H1 (cell line): Measurements from ENCODE around the gene SNRPB2. TPM values are rescaled to one million over a fixed set of nuclear protein-coding genes. Genes with fewer than 3 reads are reported as not detected.

Experiments used
- CTCF ChIA-PET: fragments of 300-600 bp; sonication (Branson Sonifier 250); formaldehyde crosslinking; loops from one replicate; lab custom pipeline; 2021; ENCODE audit not compliant: partially characterized antibody; lab: Charles Lee
- POLR2A ChIA-PET: fragments of 300-600 bp; sonication (Branson Sonifier 250); formaldehyde crosslinking; loops from one replicate; lab custom pipeline; 2021; ENCODE audit warnings: inconsistent platforms; ENCODE audit not compliant: partially characterized antibody; lab: Charles Lee
- DNase-seq, 2 experiments: peaks; one replicate each; pipeline versions ENCODE4 v3.0.0 to v3.0.0-alpha.2; 2010 to 2022; ENCODE audit warnings: low spot score in 2 of 2, low read depth in 1 of 2, mixed read lengths in 1 of 2
- FAIRE-seq: peaks from 2 replicates; lab custom pipeline; 2011; peaks lifted over from hg19 to GRCh38; lab: Jason Lieb, UNC
- H2AFZ ChIP-seq: 2 replicates; pipeline ENCODE4 v1.8.1; 2012; ENCODE audit warnings: low read length, inconsistent platforms
- H2AK5ac ChIP-seq: 2 replicates; pipeline ENCODE4 v1.6.1; 2013; ENCODE audit warnings: low read depth, low read length
- H2BK120ac ChIP-seq: replicated peaks from 2 replicates; pipeline ENCODE3; 2013; ENCODE audit warnings: low read depth, low read length, inconsistent platforms
- H2BK12ac ChIP-seq: 2 replicates; pipeline ENCODE4 v1.6.1; 2013; ENCODE audit warnings: low read depth, low read length
- H2BK15ac ChIP-seq: 2 replicates; pipeline ENCODE4 v1.6.1; 2013; ENCODE audit warnings: low read length
- H2BK20ac ChIP-seq: 2 replicates; pipeline ENCODE4 v1.6.1; 2013; ENCODE audit warnings: low read length
- H2BK5ac ChIP-seq: 2 replicates; pipeline ENCODE4 v1.6.1; 2013; ENCODE audit warnings: low read depth, low read length
- H3K14ac ChIP-seq: 2 replicates; pipeline ENCODE4 v1.6.1; 2013; ENCODE audit warnings: inconsistent platforms; ENCODE audit not compliant: insufficient read length
- H3K18ac ChIP-seq: 2 replicates; pipeline ENCODE4 v1.6.1; 2013; ENCODE audit warnings: low read length; ENCODE audit errors: extremely low read depth
- H3K23ac ChIP-seq: 2 replicates; pipeline ENCODE4 v1.6.1; 2013; ENCODE audit warnings: inconsistent platforms; ENCODE audit not compliant: insufficient read length
- H3K23me2 ChIP-seq: 2 replicates; pipeline ENCODE4 v1.6.1; 2013; ENCODE audit warnings: low read depth, low read length
- H3K27ac ChIP-seq: 2 replicates; pipeline ENCODE4 v1.6.1; 2011; ENCODE audit warnings: low read depth, low read length, inconsistent platforms
- H3K27me3 ChIP-seq, 4 experiments: replicated peaks in 1 of 4; 1 replicate in 1 of 4; 2 replicates in 3 of 4; pipeline versions ENCODE4 v1.6.1 to v1.8.1; 2011 to 2013; ENCODE audit warnings: low read length in 3 of 4, mild to moderate bottlenecking in 3 of 4, inconsistent platforms in 2 of 4, mixed read lengths in 2 of 4, moderate library complexity in 1 of 4; ENCODE audit not compliant: control insufficient read depth in 3 of 4, insufficient read depth in 3 of 4; ENCODE audit errors: extremely low read depth in 1 of 4
- H3K36me3 ChIP-seq, 4 experiments: 2 replicates each; pipeline versions ENCODE4 v1.6.1 to v1.8.1; 2011 to 2013; ENCODE audit warnings: mild to moderate bottlenecking in 4 of 4, low read length in 3 of 4, moderate library complexity in 2 of 4, control low read depth in 1 of 4, inconsistent platforms in 1 of 4; ENCODE audit not compliant: insufficient read depth in 4 of 4, control insufficient read depth in 2 of 4
- H3K4ac ChIP-seq: replicated peaks from 2 replicates; pipeline ENCODE3; 2013; ENCODE audit warnings: low read length, low read depth, mixed read lengths, inconsistent platforms; ENCODE audit not compliant: insufficient read length
- H3K4me1 ChIP-seq, 4 experiments: replicated peaks in 1 of 4; 1 replicate in 1 of 4; 2 replicates in 3 of 4; pipeline versions ENCODE4 v1.6.1 to v1.8.1; 2011 to 2013; ENCODE audit warnings: low read length in 3 of 4, inconsistent platforms in 2 of 4, mixed read lengths in 1 of 4; ENCODE audit not compliant: insufficient read depth in 4 of 4, control insufficient read depth in 3 of 4
- H3K4me2 ChIP-seq, 2 experiments: 2 replicates each; pipeline versions ENCODE4 v1.6.1 to v1.8.1; 2011 to 2013; ENCODE audit warnings: low read depth in 2 of 2, low read length in 2 of 2, control low read depth in 1 of 2, inconsistent platforms in 1 of 2, mild to moderate bottlenecking in 1 of 2; ENCODE audit not compliant: insufficient read depth in 1 of 2
- H3K4me3 ChIP-seq, 4 experiments: fragments of 200-600, 300-600 bp in 1 of 4; sonication (generic), shearing (Covaris generic), sonication (Bioruptor Twin) in 1 of 4; 2 replicates each; pipeline versions ENCODE4 v1.5.1 to v1.8.1; 2011 to 2016; ENCODE audit warnings: low read length in 4 of 4, low read depth in 3 of 4, control low read depth in 2 of 4, inconsistent platforms in 2 of 4, mild to moderate bottlenecking in 2 of 4, mixed read lengths in 1 of 4, moderate library complexity in 1 of 4; ENCODE audit not compliant: insufficient read depth in 2 of 4; ENCODE audit errors: extremely low read depth in 1 of 4
- H3K56ac ChIP-seq: replicated peaks from 2 replicates; pipeline ENCODE3; 2013; ENCODE audit warnings: low read depth, mild to moderate bottlenecking, mixed read lengths, low read length, inconsistent platforms; ENCODE audit not compliant: insufficient read length
- H3K79me1 ChIP-seq: 2 replicates; pipeline ENCODE4 v1.6.1; 2013; ENCODE audit warnings: low read depth, low read length, control low read depth
- H3K79me2 ChIP-seq, 2 experiments: 2 replicates each; pipeline versions ENCODE4 v1.6.1 to v1.8.1; 2012 to 2013; ENCODE audit warnings: low read length in 2 of 2, mild to moderate bottlenecking in 2 of 2, inconsistent platforms in 1 of 2; ENCODE audit not compliant: insufficient read depth in 2 of 2, control insufficient read depth in 1 of 2
- H3K9ac ChIP-seq, 4 experiments: replicated peaks in 1 of 4; 1 replicate in 1 of 4; 2 replicates in 3 of 4; pipeline versions ENCODE4 v1.6.1 to v1.8.1; 2011 to 2013; ENCODE audit warnings: low read depth in 3 of 4, low read length in 3 of 4, control low read depth in 2 of 4, mild to moderate bottlenecking in 2 of 4, moderate library complexity in 2 of 4, inconsistent platforms in 1 of 4; ENCODE audit errors: extremely low read depth in 1 of 4
- H3K9me3 ChIP-seq, 2 experiments: 2 replicates each; pipeline versions ENCODE4 v1.6.1 to v1.8.1; 2012 to 2013; ENCODE audit warnings: mild to moderate bottlenecking in 2 of 2, moderate library complexity in 2 of 2, control low read depth in 1 of 2, inconsistent platforms in 1 of 2, low read depth in 1 of 2, low read length in 1 of 2, mixed read lengths in 1 of 2; ENCODE audit not compliant: insufficient read depth in 2 of 2
- H4K20me1 ChIP-seq, 2 experiments: replicated peaks in 1 of 2; 2 replicates each; pipeline versions ENCODE3 to v1.8.1; 2011 to 2013; ENCODE audit warnings: inconsistent platforms in 2 of 2, low read length in 2 of 2, mild to moderate bottlenecking in 1 of 2; ENCODE audit not compliant: insufficient read depth in 2 of 2, control insufficient read depth in 1 of 2
- H4K5ac ChIP-seq: 2 replicates; pipeline ENCODE4 v1.6.1; 2013; ENCODE audit warnings: low read length, low read depth, mixed read lengths, inconsistent platforms; ENCODE audit not compliant: insufficient read length
- H4K8ac ChIP-seq: 2 replicates; pipeline ENCODE4 v1.8.0; 2013; ENCODE audit warnings: mild to moderate bottlenecking, moderate library complexity, low read length, inconsistent platforms; ENCODE audit not compliant: insufficient read depth; ENCODE audit errors: extremely low read depth
- H4K91ac ChIP-seq: replicated peaks from 2 replicates; pipeline ENCODE3; 2013; ENCODE audit warnings: low read length, mixed read lengths, inconsistent platforms; ENCODE audit not compliant: insufficient read length
- BACH1 ChIP-seq: IDR thresholded peaks from 2 replicates; pipeline ENCODE4 v1.6.1; 2012; ENCODE audit warnings: low read length, improper control_type of control experiment
- CHD1 ChIP-seq: IDR thresholded peaks from 2 replicates; pipeline ENCODE4 v1.6.1; 2012; ENCODE audit warnings: low read depth, low read length, improper control_type of control experiment
- CREB1 ChIP-seq: IDR thresholded peaks from 2 replicates; pipeline ENCODE4 v1.6.1; 2012; ENCODE audit warnings: inconsistent platforms
- EGR1 ChIP-seq: IDR thresholded peaks from 2 replicates; pipeline ENCODE4 v1.6.1; 2011; ENCODE audit warnings: low read depth, low read length, borderline replicate concordance
- EP300 ChIP-seq, 2 experiments: IDR thresholded peaks; 1 replicate in 1 of 2; 2 replicates in 1 of 2; pipeline ENCODE4 v1.6.1; 2011 to 2012; ENCODE audit warnings: low read depth in 2 of 2, low read length in 2 of 2, mild to moderate bottlenecking in 2 of 2, borderline replicate concordance in 1 of 2, inconsistent platforms in 1 of 2, moderate library complexity in 1 of 2
- GTF2F1 ChIP-seq: IDR thresholded peaks from 2 replicates; pipeline ENCODE4 v1.6.1; 2012; ENCODE audit warnings: low read depth, low read length, improper control_type of control experiment, borderline replicate concordance
- KDM5A ChIP-seq: fragments of 200-600 bp; IDR thresholded peaks from 2 replicates; pipeline ENCODE4 v1.7.1; 2012; ENCODE audit warnings: mild to moderate bottlenecking, low read length, inconsistent platforms, mixed read lengths
- MAFK ChIP-seq: IDR thresholded peaks from 2 replicates; pipeline ENCODE4 v1.6.1; 2012; ENCODE audit warnings: low read depth, mild to moderate bottlenecking, improper control_type of control experiment, low read length
- RFX5 ChIP-seq: IDR thresholded peaks from 2 replicates; pipeline ENCODE4 v1.6.1; 2011; ENCODE audit warnings: low read depth, low read length, improper control_type of control experiment, borderline replicate concordance
- SIN3A ChIP-seq, 2 experiments: IDR thresholded peaks in 1 of 2; conservative IDR thresholded peaks in 1 of 2; 2 replicates each; pipeline ENCODE4 v1.6.1; 2011 to 2012; ENCODE audit warnings: low read length in 2 of 2, improper control_type of control experiment in 1 of 2, low read depth in 1 of 2, mild to moderate bottlenecking in 1 of 2
- SIX5 ChIP-seq: IDR thresholded peaks from 2 replicates; pipeline ENCODE4 v1.6.1; 2011; ENCODE audit warnings: mild to moderate bottlenecking, low read depth, low read length
- SP1 ChIP-seq: IDR thresholded peaks from 2 replicates; pipeline ENCODE4 v1.6.1; 2011; ENCODE audit warnings: low read depth, low read length
- SUZ12 ChIP-seq: fragments of 200-600 bp; sonication (generic); IDR thresholded peaks from 2 replicates; pipeline ENCODE4 v1.6.1; 2012; ENCODE audit warnings: mild to moderate bottlenecking, inconsistent platforms, low read length, moderate library complexity, mixed read lengths
- USF2 ChIP-seq: IDR thresholded peaks from 2 replicates; pipeline ENCODE4 v1.6.1; 2011; ENCODE audit warnings: low read length, improper control_type of control experiment
- YY1 ChIP-seq: IDR thresholded peaks from 2 replicates; pipeline ENCODE4 v1.6.1; 2011; ENCODE audit warnings: low read depth, mild to moderate bottlenecking, low read length
- WGBS, 2 experiments: shearing (Covaris generic) in 1 of 2; methylation state at CpG; one replicate each; pipeline versions ENCODE4 v1.1.6 to v1.1.7; 2013 to 2015; ENCODE audit warnings: low lambda C conversion rate in 2 of 2, mixed read lengths in 2 of 2, inconsistent platforms in 1 of 2, low coverage in 1 of 2, missing lambda C conversion rate in 1 of 2; ENCODE audit not compliant: insufficient replicate concordance in 2 of 2, insufficient coverage in 1 of 2, insufficient read length in 1 of 2; ENCODE audit errors: extremely low coverage in 1 of 2, missing lambda C conversion rate in 1 of 2; 5-methylcytosine and 5-hydroxymethylcytosine counted together
- polyA plus RNA-seq, 7 experiments: library from polyadenylated mRNA; depleted of rRNA in 3 of 7; stranded (reverse) in 5 of 7; unstranded in 2 of 7; fragments of >200 nt in 5 of 7; fragments of 200-250 nt in 2 of 7; gene quantifications; 1 replicate in 5 of 7; 2 replicates in 1 of 7; 4 replicates in 1 of 7; pipeline versions ENCODE4 v1.2.1 to v1.2.3, GENCODE V29; 2011 to 2013; ENCODE audit warnings: missing spikeins in 2 of 7, mixed read lengths in 2 of 7
- total RNA-seq: library from RNA; stranded (reverse); fragmentation: NEBNext Ultra II Directional; extraction: Animal tissue kit (Norgen Biotek cat#: 25700); gene quantifications from 2 replicates; pipeline ENCODE4 v1.2.1, GENCODE V29; 2021

The SNRPB2 gene
- total and polyA plus RNA-seq, 2 of the 8 experiments (the other 6 are each of a cell fraction or from before 2014, with no cell fraction given), result 49.4 to 102 TPM

- Histone ChIP-seq H2BK12ac (no peak overlapping the region), H3K18ac (no peak overlapping the region), H2AFZ (no peak overlapping the region), H3K79me1 (no peaks in the 10 kb centered on the region), H3K36me3 (no peaks in the 10 kb centered on the region), H2BK120ac (no peak overlapping the region), H2BK5ac (no peak overlapping the region), H3K14ac (no peak overlapping the region), H3K27ac (no peak overlapping the region), H4K91ac (no peak overlapping the region), H3K23me2 (no peaks in the 10 kb centered on the region), H2AK5ac (no peak overlapping the region), H4K20me1 (no peaks in the 10 kb centered on the region), H3K9ac (no peak overlapping the region), H2BK15ac (no peak overlapping the region), H3K4ac (no peak overlapping the region), H3K4me2 (no peak overlapping the region), H3K4me3 (no peak overlapping the region), H3K79me2 (no peaks in the 10 kb centered on the region), H2BK20ac (no peak overlapping the region), H4K8ac (no peak overlapping the region), H3K27me3 (no peaks in the 10 kb centered on the region), H3K56ac (no peak overlapping the region), H3K23ac (no peak overlapping the region), H3K4me1 (no peaks in the 10 kb centered on the region), H3K9me3 (no peaks in the 10 kb centered on the region), H4K5ac (no peak overlapping the region)
- DNase-seq, result no peak
- ChIA-PET POLR2A (no interaction called here), CTCF (interaction anchor here (0.6 to 1.2 kb wide), 3 partner anchors 15 to 76 kb away, joined by 3 to 4 read pairs (median 3); no protein-coding TSS in a partner anchor)
- 83% methylated on average over 2 of the region's 2 CpGs; no CpG with 5 or more reads in 1 of the 2 experiments for WGBS, 2 experiments
- no peak for FAIRE-seq
- TF ChIP-seq MAFK (no peak), SUZ12 (no peak), EP300 (IDR thresholded peaks at IDR 0.05; ENCODE audit: borderline replicate concordance in 1 of 2, low read depth in 2 of 2, low read length in 2 of 2) (no peak), USF2 (no peak), GTF2F1 (no peak), SP1 (no peak), BACH1 (no peak), SIN3A (conservative IDR thresholded peaks at IDR 0.05 in 1 of 2, IDR thresholded peaks at IDR 0.05 in 1 of 2; ENCODE audit: low read depth in 1 of 2, low read length in 2 of 2) (no peak), CREB1 (no peak), YY1 (no peak), SIX5 (no peak), EGR1 (no peak), RFX5 (no peak), KDM5A (no peak), CHD1 (no peak)
Observed at GRCh38 chr20:16691381-16691780, 38.4 kb upstream of the SNRPB2 start.
